Measurements from ENCODE around the gene ZNF219.

ZNF219 gene

GRCh38 chr14:21101802-21102413 is 3.5 kb upstream of the ZNF219 start:
- FAIRE-seq = no peak

GRCh38 chr14:21100931-21101330 is 2.5 kb upstream of the ZNF219 start, which contains the start of gene TMEM253:
TMEM253 (plus strand) TSS chr14:21101066; CDS start chr14:21101344, 278 bp downstream.
- no peak for FAIRE-seq

DNA sequence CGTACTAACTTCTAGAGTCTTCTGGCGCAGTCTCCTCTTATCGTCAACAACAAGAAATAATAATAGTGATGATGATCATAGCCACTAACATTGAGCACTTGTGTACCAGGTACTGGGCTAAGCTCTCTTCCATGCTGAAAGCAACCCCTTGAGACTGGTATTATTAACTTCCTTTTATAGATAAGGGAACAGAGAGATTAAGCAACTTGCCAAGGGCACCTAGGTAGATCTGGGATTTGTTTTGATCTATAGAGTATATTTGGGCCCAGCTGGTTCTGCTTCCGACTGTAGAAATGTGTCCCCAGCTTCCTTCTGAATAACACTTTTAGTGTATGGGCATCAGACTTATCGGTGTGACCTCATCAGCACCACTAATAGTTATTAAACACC is 1.1 kb upstream of the ZNF219 start:
- no peak for FAIRE-seq

DNA sequence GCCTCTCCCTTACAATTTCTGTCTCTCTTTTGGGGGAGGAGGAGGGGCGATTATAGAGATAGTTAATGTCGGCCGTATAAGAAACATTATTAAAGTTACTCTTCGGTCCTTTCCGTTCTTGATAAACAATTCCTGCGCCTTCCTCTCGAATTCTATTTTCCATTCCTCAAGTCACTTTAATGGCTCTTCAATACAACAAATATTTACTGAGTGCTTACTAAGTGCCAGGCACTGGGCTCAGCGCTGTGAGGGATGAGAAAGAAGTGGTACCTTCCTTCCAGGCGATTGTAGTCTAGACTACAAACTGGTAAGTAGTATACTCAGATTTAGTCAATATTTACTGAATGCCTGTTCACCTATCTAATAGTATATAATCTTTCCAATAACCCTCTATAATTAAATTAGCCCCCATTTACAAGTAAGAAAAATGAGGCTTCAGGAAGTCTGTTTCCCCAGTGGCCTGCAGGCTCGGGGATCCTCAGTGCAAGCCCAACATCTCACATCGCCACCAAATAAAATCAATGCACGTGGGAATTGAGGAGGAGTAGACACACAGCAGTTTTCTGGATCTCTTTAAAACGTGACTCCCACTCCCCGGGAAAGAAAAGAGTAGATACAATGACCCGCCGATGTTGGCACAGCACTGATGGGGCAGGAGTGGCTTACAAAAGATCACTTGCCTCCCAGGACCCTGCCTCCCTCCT is 589 bp upstream of the ZNF219 start:
- FAIRE-seq = no peak

DNA sequence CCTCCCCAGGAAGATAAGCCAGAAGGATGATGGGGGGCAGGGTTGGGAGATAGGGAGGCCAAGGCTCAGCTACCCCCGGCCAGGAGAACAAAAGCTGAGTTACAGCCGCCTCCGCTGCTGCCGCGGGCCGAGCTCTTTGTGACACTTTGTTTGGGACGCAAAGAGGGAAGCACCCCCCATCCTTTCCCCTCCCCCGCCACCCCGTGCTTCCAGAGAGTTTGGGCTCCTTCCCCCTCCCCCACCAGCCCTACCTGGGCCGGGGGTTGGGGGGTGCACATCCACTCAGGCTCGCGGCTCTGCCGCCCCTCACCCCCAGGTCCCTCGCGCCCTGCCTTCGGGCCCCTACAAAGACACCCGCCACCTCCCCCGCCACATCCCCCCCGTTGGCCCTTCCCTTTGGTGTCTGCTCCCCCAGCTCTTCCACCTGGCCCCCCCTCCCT is 799 bp downstream of the ZNF219 start:
- no peak for FAIRE-seq

- no peak for FAIRE-seq
Measured at GRCh38 chr14:21096978-21097635, 1.3 kb downstream of the ZNF219 start.

- no peak for FAIRE-seq
Measured at GRCh38 chr14:21096438-21096837, 2.0 kb downstream of the ZNF219 start.

DNA sequence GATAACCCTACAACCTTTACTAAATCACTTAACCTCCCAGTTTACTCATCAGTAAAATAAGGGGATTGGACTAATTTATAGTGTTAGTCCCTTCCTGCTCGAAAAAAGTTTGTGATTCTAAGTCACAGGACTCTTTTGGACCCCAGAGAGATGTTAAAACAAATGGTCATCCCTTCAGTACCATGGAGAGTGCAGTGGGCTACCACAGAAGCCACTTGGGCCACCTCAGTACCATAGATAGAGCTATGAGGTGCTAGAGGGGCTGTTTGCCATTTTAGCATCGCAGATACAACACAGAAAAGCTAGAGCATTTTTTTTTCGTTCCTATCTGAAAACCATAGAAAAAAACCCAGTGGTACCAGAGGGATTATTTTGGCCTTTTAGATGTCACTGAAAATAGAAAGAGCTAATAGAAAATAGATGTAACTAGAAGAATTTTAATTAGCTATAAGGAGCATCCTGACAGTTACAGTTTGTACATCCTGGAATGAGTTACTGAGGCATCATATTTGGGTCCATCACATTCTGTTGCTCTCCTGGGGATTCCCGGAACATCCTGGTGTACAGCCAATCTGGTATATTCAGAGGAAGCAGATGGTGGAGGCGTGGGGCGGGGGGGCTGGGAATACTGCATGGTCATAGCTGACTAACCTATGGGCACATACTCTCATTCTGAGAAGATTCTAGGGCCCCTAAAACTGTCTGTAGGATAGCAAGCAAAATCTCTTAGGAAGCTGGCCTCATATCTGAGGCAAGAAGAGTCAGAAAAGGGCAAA is 2.8 kb downstream of the ZNF219 start:
- FAIRE-seq = no peak

GRCh38 chr14:21093769-21094681 is 4.4 kb downstream of the ZNF219 start:
- no peak for FAIRE-seq

GRCh38 chr14:21093018-21093417 is 5.4 kb downstream of the ZNF219 start:
- no peak for FAIRE-seq

DNA sequence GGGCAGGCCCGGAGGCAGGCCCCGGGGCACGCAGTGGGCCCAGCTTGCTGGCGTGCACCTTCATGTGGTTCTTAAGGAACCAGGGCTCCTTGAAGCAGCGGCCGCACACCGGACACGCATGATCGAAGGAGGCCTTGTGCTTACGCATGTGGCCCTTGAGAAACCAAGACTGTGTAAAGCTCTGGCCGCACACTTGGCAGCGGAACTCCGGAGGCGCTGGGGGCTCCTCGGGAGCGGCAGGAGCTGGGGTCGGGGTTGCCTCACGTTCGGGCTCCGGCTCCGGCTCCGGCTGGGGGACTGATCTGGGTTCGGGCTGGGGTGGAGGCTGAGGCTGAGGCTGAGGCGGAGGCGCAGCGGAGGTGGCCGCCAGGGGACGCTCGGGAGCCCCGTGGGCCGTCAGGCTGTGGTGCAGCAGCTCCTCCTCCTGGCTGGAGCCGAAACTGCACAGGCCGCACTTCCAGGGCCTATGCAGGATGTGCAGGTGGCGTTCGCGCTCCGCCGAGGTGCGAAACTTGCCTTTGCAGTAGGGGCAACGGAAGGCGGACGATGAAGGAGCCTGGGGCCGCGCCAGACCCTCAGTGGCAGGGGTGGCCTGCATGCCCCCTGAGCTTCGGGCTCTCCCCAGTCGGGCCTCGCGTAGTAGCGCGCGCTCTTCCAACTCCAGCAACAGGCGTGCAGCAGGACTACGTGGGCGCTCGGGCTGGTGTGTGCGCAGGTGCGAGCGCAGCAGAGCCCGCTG is 6.0 kb downstream of the ZNF219 start:
- FAIRE-seq = no peak

GRCh38 chr14:21091821-21092272 is 6.6 kb downstream of the ZNF219 start:
- FAIRE-seq = no peak

DNA sequence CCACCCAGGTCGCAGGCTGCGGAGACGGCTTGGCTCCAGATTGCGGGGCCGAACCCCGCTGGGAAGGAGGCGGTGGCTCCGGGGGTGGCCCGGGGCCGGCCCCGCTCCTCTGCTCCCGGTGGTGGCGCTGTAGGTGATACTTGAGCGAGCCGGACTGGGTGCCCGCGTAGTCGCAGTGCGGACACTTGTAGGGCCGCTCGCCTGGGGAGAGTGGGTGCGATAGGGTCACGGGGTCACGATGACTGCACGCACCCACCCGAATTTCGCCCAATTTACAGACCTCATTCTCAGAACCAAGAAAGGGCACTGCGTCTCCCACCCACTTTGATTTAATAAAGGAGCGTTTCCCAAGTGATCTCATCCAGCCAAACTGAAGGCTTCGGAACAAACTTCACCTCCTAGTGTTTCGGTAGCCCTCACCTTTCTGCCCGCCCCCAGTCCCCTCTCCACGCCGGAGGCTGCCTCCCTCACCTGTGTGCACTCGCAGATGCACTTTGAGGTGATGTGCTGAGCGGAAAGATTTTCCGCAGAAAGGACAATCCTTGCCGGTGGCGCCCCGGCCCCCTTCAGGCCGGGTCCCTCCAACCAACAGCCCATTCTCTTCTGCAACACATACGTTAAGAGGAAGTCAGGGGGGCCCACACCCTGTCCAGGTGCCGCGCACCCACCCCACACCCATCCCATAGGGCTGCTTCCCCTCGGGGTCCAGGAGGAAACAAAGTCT is 7.4 kb downstream of the ZNF219 start:
- no peak for FAIRE-seq

GRCh38 chr14:21090194-21090939 is 8.1 kb downstream of the ZNF219 start:
- FAIRE-seq = no peak

DNA sequence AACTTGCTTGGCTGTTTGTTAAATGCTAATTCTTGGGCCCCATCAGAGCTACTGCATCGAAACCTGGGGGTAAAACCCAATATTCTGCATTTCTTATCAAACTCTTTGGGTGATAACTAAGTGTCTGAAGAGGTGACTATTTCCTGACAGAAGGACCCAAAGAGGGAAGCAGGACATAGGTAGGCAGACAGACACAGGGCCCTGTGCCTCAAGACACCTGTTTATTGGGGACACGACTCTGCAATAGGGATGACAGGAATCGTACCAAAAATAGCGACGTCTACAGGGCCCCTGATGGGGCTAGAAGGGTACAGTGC is 8.6 kb downstream of the ZNF219 start:
- no peak for FAIRE-seq

GRCh38 chr14:21089271-21089670 is 9.2 kb downstream of the ZNF219 start:
- FAIRE-seq = no peak

GRCh38 chr14:21088687-21089086 is 9.8 kb downstream of the ZNF219 start:
- FAIRE-seq = no peak

GRCh38 chr14:21087294-21088091 is 11.0 kb downstream of the ZNF219 start:
- FAIRE-seq = no peak

DNA sequence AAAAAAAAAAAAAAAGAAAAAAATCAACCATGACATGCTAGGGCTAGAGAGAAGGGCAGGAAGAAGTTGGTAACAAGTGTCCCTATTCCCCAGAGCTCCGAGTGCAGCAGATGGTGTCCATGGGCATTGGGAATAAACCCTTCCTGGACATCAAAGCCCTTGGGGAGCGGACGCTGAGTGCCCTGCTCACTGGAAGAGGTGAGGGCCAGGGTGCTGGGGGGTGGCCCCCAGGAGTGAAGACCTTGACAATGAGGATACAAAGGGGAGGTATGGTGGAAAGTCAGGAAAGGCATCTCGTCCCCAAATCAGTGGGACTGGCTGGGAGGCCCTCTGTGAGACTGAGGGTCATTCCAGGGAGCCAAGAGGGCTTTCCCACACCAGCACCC is 11.6 kb downstream of the ZNF219 start:
- no peak for FAIRE-seq

All from colon (tissue), 2 donors.